ENCODE results near the gene TRPM4. TPM values are rescaled to one million over a fixed set of nuclear protein-coding genes. Genes with fewer than 3 reads are reported as not detected.

Gene TRPM4
- polyA plus RNA-seq, 1 experiment = 17.6 TPM

- CTCF ChIA-PET = interaction anchor here (1.1 to 1.7 kb wide), 3 partner anchors 12 to 113 kb away, joined by 3 to 6 read pairs (median 3); no protein-coding TSS in a partner anchor
Observed at GRCh38 chr19:49210901-49211451, 53.4 kb downstream of the TRPM4 start.

GRCh38 chr19:49212016-49212701, 54.6 kb downstream of the TRPM4 start:
- CTCF ChIA-PET = interaction anchor here (1.5 to 1.7 kb wide), 2 partner anchors 14 to 114 kb away, joined by 3 to 6 read pairs; no protein-coding TSS in a partner anchor

More at GRCh38 chr19:49210901-49211451, 53.4 kb downstream of the TRPM4 start:
- DNase-seq (ENCODE audit: low read depth) = no peak
- TF ChIP-seq CTCF (IDR thresholded peaks at IDR 0.05; ENCODE audit: insufficient read depth, low read depth, low read length) = no peak
- Histone ChIP-seq H3K36me3 (ENCODE audit: control insufficient read depth, insufficient read depth, low read length) (peaks cover 9% of the 10 kb centered on the region), H3K27me3 (ENCODE audit: control insufficient read depth, insufficient read depth, low read length) (no peaks in the 10 kb centered on the region), H3K4me3 (ENCODE audit: low read depth, low read length) (no peak overlapping the region)
- POLR2A ChIA-PET = no interaction called here

GRCh38 chr19:49213791-49214190, 56.2 kb downstream of the TRPM4 start:
- POLR2A ChIA-PET = no interaction called here
- Histone ChIP-seq H3K27me3 (ENCODE audit: control insufficient read depth, insufficient read depth, low read length) (no peaks in the 10 kb centered on the region), H3K36me3 (ENCODE audit: control insufficient read depth, insufficient read depth, low read length) (peaks cover 9% of the 10 kb centered on the region), H3K4me3 (ENCODE audit: low read depth, low read length) (no peak overlapping the region)
- CTCF ChIA-PET = interaction anchor here (0.6 to 4.6 kb wide), 6 partner anchors 8 to 238 kb away, joined by 3 to 35 read pairs (median 4); no protein-coding TSS in a partner anchor
- TF ChIP-seq CTCF (IDR thresholded peaks at IDR 0.05; ENCODE audit: insufficient read depth, low read depth, low read length) = peak; percentile 21; the same call in 1 of the 2 replicates
- DNase-seq (ENCODE audit: low read depth) = no peak

More at GRCh38 chr19:49212016-49212701, 54.6 kb downstream of the TRPM4 start:
- no peak overlapping the region for H3K4me3 ChIP-seq (ENCODE audit: low read depth, low read length)
- no peaks in the 10 kb centered on the region for H3K27me3 ChIP-seq (ENCODE audit: control insufficient read depth, insufficient read depth, low read length)
- no peak for DNase-seq (ENCODE audit: low read depth)
- no peak for TF ChIP-seq CTCF (IDR thresholded peaks at IDR 0.05; ENCODE audit: insufficient read depth, low read depth, low read length)
- peaks cover 9% of the 10 kb centered on the region for H3K36me3 ChIP-seq (ENCODE audit: control insufficient read depth, insufficient read depth, low read length)
- POLR2A ChIA-PET = no interaction called here

- POLR2A ChIA-PET = no interaction called here
- Histone ChIP-seq H3K36me3 (ENCODE audit: control insufficient read depth, insufficient read depth, low read length) (peaks cover 9% of the 10 kb centered on the region), H3K4me3 (ENCODE audit: low read depth, low read length) (no peak overlapping the region), H3K27me3 (ENCODE audit: control insufficient read depth, insufficient read depth, low read length) (no peaks in the 10 kb centered on the region)
- no peak for DNase-seq (ENCODE audit: low read depth)
- no peak for TF ChIP-seq CTCF (IDR thresholded peaks at IDR 0.05; ENCODE audit: insufficient read depth, low read depth, low read length)
- CTCF ChIA-PET = interaction anchor here (0.6 to 4.6 kb wide), 4 partner anchors 11 to 117 kb away, joined by 3 to 35 read pairs (median 4); no protein-coding TSS in a partner anchor
Observed at GRCh38 chr19:49214701-49215100, 57.1 kb downstream of the TRPM4 start.

GRCh38 chr19:49216071-49216470, 58.5 kb downstream of the TRPM4 start:
- no peak overlapping the region for H3K4me3 ChIP-seq (ENCODE audit: low read depth, low read length)
- no peak for DNase-seq (ENCODE audit: low read depth)
- ChIA-PET CTCF (interaction anchor here (1.2 to 4.6 kb wide), 5 partner anchors 10 to 118 kb away, joined by 3 to 35 read pairs (median 5); no protein-coding TSS in a partner anchor), POLR2A (no interaction called here)
- no peaks in the 10 kb centered on the region for H3K27me3 ChIP-seq (ENCODE audit: control insufficient read depth, insufficient read depth, low read length)
- no peak for TF ChIP-seq CTCF (IDR thresholded peaks at IDR 0.05; ENCODE audit: insufficient read depth, low read depth, low read length)
- peaks cover 7% of the 10 kb centered on the region for H3K36me3 ChIP-seq (ENCODE audit: control insufficient read depth, insufficient read depth, low read length)

Data from BJ (cell line).